NCI-H226 (cell line): ENCODE measurements around the gene OSBPL6.

Experiments used
- DNase-seq: peaks from one replicate; pipeline ENCODE4 v3.0.0-alpha.2; 2015

OSBPL6 gene

GRCh38 chr2:178275600-178275999 is 81.3 kb downstream of the OSBPL6 start:
- no peak for DNase-seq

GRCh38 chr2:178277741-178278197 is 83.5 kb downstream of the OSBPL6 start:
- DNase-seq: no peak

GRCh38 chr2:178279142-178279541 is 84.8 kb downstream of the OSBPL6 start:
- DNase-seq: peak; percentile 94

GRCh38 chr2:178279636-178280035 is 85.3 kb downstream of the OSBPL6 start:
- no peak for DNase-seq

- DNase-seq: peak; percentile 23
Observed at GRCh38 chr2:178280244-178280852, 86.0 kb downstream of the OSBPL6 start.

GRCh38 chr2:178282075-178282815 is 87.9 kb downstream of the OSBPL6 start:
- peak; percentile 87 for DNase-seq

- DNase-seq: no peak
Observed at GRCh38 chr2:178283341-178283918, 89.1 kb downstream of the OSBPL6 start.

GRCh38 chr2:178284613-178285286 is 90.4 kb downstream of the OSBPL6 start:
- no peak for DNase-seq

GRCh38 chr2:178285287-178285615 is 90.9 kb downstream of the OSBPL6 start:
- DNase-seq: no peak

- no peak for DNase-seq
Observed at GRCh38 chr2:178286636-178287035, 92.3 kb downstream of the OSBPL6 start.

GRCh38 chr2:178287652-178288344 is 93.5 kb downstream of the OSBPL6 start:
- peak; percentile 81 for DNase-seq

- no peak for DNase-seq
Observed at GRCh38 chr2:178291703-178292102, 97.4 kb downstream of the OSBPL6 start.

- DNase-seq: no peak
Observed at GRCh38 chr2:178292586-178292985, 98.3 kb downstream of the OSBPL6 start.

- DNase-seq: no peak
Observed at GRCh38 chr2:178295115-178295514, 100.8 kb downstream of the OSBPL6 start.

- DNase-seq: no peak
Observed at GRCh38 chr2:178295906-178296305, 101.6 kb downstream of the OSBPL6 start.

GRCh38 chr2:178296394-178297090 is 102.2 kb downstream of the OSBPL6 start:
- DNase-seq: no peak

- no peak for DNase-seq
Observed at GRCh38 chr2:178297091-178297411, 102.7 kb downstream of the OSBPL6 start.

GRCh38 chr2:178298785-178299212 is 104.5 kb downstream of the OSBPL6 start:
- DNase-seq: peak; percentile 68

GRCh38 chr2:178301649-178302238 is 107.4 kb downstream of the OSBPL6 start:
- DNase-seq: no peak

GRCh38 chr2:178304333-178304732 is 110.0 kb downstream of the OSBPL6 start:
- DNase-seq: no peak

- no peak for DNase-seq
Observed at GRCh38 chr2:178306352-178307073, 112.2 kb downstream of the OSBPL6 start.
